Subcutaneous abdominal adipose tissue (tissue), 5 donors: ENCODE measurements around the gene TXNIP.

Experiments
- H3K27ac ChIP-seq: one replicate; pipeline ENCODE4 v1.7.0; 2013; ENCODE audit warnings: low read depth, mild to moderate bottlenecking, inconsistent platforms, low read length, moderate library complexity
- H3K27me3 ChIP-seq, 5 donors: one replicate each; pipeline ENCODE4 v1.7.0; 2013; ENCODE audit warnings: low read length in 5 of 5, inconsistent platforms in 1 of 5; ENCODE audit not compliant: control insufficient read depth in 5 of 5, insufficient read depth in 4 of 5
- H3K36me3 ChIP-seq, 5 donors: one replicate each; pipeline ENCODE4 v1.7.0; 2013; ENCODE audit warnings: low read length in 5 of 5; ENCODE audit not compliant: control insufficient read depth in 5 of 5, insufficient read depth in 5 of 5
- H3K4me1 ChIP-seq, 5 donors: one replicate each; pipeline ENCODE4 v1.7.0; 2013; ENCODE audit warnings: low read length in 5 of 5, mild to moderate bottlenecking in 3 of 5, moderate library complexity in 1 of 5; ENCODE audit not compliant: control insufficient read depth in 5 of 5, insufficient read depth in 5 of 5
- H3K4me3 ChIP-seq, 5 donors: one replicate each; pipeline ENCODE4 v1.7.0; 2013; ENCODE audit warnings: low read length in 5 of 5, low read depth in 1 of 5
- H3K9ac ChIP-seq, 5 donors: one replicate each; pipeline ENCODE4 v1.7.0; 2013; ENCODE audit warnings: low read length in 5 of 5, mild to moderate bottlenecking in 4 of 5, moderate library complexity in 3 of 5
- H3K9me3 ChIP-seq, 5 donors: one replicate each; pipeline ENCODE4 v1.7.0; 2013; ENCODE audit warnings: low read length in 5 of 5; ENCODE audit not compliant: control insufficient read depth in 5 of 5
- donor health status: healthy.
- donor health status: healthy.
- donor health status: healthy.
- donor health status: healthy.
- donor health status: healthy.

The TXNIP gene

GRCh38 chr1:146012703-146013558 lies 16.6 kb upstream of the TXNIP start:
- H3K27ac ChIP-seq, result no peak overlapping the region
- no peaks in the 10 kb centered on the region for H3K9me3 ChIP-seq
- H3K4me1 ChIP-seq, result peaks cover 0 to 17% (median 11%) of the 10 kb centered on the region in 5 donors
- no peaks in the 10 kb centered on the region for H3K27me3 ChIP-seq
- H3K9ac ChIP-seq, result no peak overlapping the region
- H3K36me3 ChIP-seq, result no peaks in the 10 kb centered on the region
- H3K4me3 ChIP-seq, result no peak overlapping the region

GRCh38 chr1:146010126-146010738 lies 13.9 kb upstream of the TXNIP start:
- H3K36me3 ChIP-seq, result no peaks in the 10 kb centered on the region
- peak overlapping the region; percentile 65 for H3K27ac ChIP-seq
- H3K4me1 ChIP-seq, result peaks cover 1 to 40% (median 26%) of the 10 kb centered on the region in 5 donors
- no peak overlapping the region for H3K4me3 ChIP-seq
- no peak overlapping the region for H3K9ac ChIP-seq
- H3K9me3 ChIP-seq, result no peaks in the 10 kb centered on the region
- H3K27me3 ChIP-seq, result no peaks in the 10 kb centered on the region

- Histone ChIP-seq H3K9ac (peak overlapping the region in 1 of 5 donors; percentile 55), H3K9me3 (no peaks in the 10 kb centered on the region), H3K27me3 (no peaks in the 10 kb centered on the region), H3K4me1 (peaks cover 1 to 45% (median 29%) of the 10 kb centered on the region in 5 donors), H3K36me3 (no peaks in the 10 kb centered on the region), H3K4me3 (no peak overlapping the region), H3K27ac (peak overlapping the region; percentile 69)
These were observed 11.2 kb upstream of the TXNIP start for GRCh38 chr1:146007489-146008133.

- H3K4me3 ChIP-seq, result no peak overlapping the region
- H3K9ac ChIP-seq, result peak overlapping the region in 1 of 5 donors; percentile 58
- no peaks in the 10 kb centered on the region for H3K9me3 ChIP-seq
- peak overlapping the region; percentile 88 for H3K27ac ChIP-seq
- H3K4me1 ChIP-seq, result peaks cover 5 to 61% (median 58%) of the 10 kb centered on the region in 5 donors
- no peaks in the 10 kb centered on the region for H3K36me3 ChIP-seq
- H3K27me3 ChIP-seq, result no peaks in the 10 kb centered on the region
These were observed 5.3 kb upstream of the TXNIP start for GRCh38 chr1:146001709-146002108.

- Histone ChIP-seq H3K36me3 (peaks cover 9 to 12% (median 10%) of the 10 kb centered on the region in 5 donors), H3K9me3 (no peaks in the 10 kb centered on the region), H3K9ac (peak overlapping the region in 4 of 5 donors; percentile 25 to 82 (median 70)), H3K4me1 (peaks cover 8 to 49% (median 44%) of the 10 kb centered on the region in 5 donors), H3K27ac (peak overlapping the region; percentile 88), H3K4me3 (peak overlapping the region; percentile 16 to 100 (median 89)), H3K27me3 (no peaks in the 10 kb centered on the region)
These were observed 3.1 kb upstream of the TXNIP start for GRCh38 chr1:145999321-146000024.

GRCh38 chr1:145997718-145998023 lies 1.3 kb upstream of the TXNIP start:
- H3K27ac ChIP-seq, result peak overlapping the region; percentile 88
- peak overlapping the region in 4 of 5 donors; percentile 86 to 92 (median 91) for H3K9ac ChIP-seq
- peaks cover 10 to 66% (median 58%) of the 10 kb centered on the region in 5 donors for H3K4me1 ChIP-seq
- no peaks in the 10 kb centered on the region for H3K9me3 ChIP-seq
- peak overlapping the region; percentile 89 to 100 (median 92) for H3K4me3 ChIP-seq
- H3K27me3 ChIP-seq, result no peaks in the 10 kb centered on the region
- H3K36me3 ChIP-seq, result peaks cover 23 to 30% (median 27%) of the 10 kb centered on the region in 5 donors

- H3K27ac ChIP-seq, result peak overlapping the region; percentile 88
- H3K4me1 ChIP-seq, result peaks cover 13 to 71% (median 63%) of the 10 kb centered on the region in 5 donors
- no peaks in the 10 kb centered on the region for H3K27me3 ChIP-seq
- peaks cover 23 to 35% (median 30%) of the 10 kb centered on the region in 5 donors for H3K36me3 ChIP-seq
- peak overlapping the region; percentile 69 to 92 (median 90) for H3K9ac ChIP-seq
- H3K4me3 ChIP-seq, result peak overlapping the region; percentile 89 to 100 (median 92)
- no peaks in the 10 kb centered on the region for H3K9me3 ChIP-seq
These were observed 788 bp upstream of the TXNIP start for GRCh38 chr1:145997016-145997717.

GRCh38 chr1:145995964-145996432 lies 381 bp downstream of the TXNIP start:
- Histone ChIP-seq H3K27me3 (no peaks in the 10 kb centered on the region), H3K36me3 (peaks cover 23 to 38% (median 30%) of the 10 kb centered on the region in 5 donors), H3K4me3 (peak overlapping the region; percentile 89 to 100 (median 100)), H3K27ac (peak overlapping the region; percentile 88), H3K9ac (peak overlapping the region; percentile 87 to 100 (median 92)), H3K4me1 (peaks cover 11 to 71% (median 68%) of the 10 kb centered on the region in 5 donors), H3K9me3 (no peaks in the 10 kb centered on the region)
